A549 (cell line): ENCODE data around the gene BUD23.
"Not testable (repeated sequence)": the region's sequence is repeated elsewhere in the genome, so short reads cannot be mapped to it uniquely, and the experiment has no call there.

Experiments
- BHLHE40 ChIP-seq: IDR thresholded peaks from 2 replicates; pipeline ENCODE4 v1.6.1; 2012; ENCODE audit warnings: low read depth, low read length, inconsistent platforms
- EP300 ChIP-seq, 2 experiments: fragments of >200 bp; sonication (Bioruptor Twin); formaldehyde crosslinking; IDR thresholded peaks; 2 replicates in 1 of 2; 3 replicates in 1 of 2; pipeline ENCODE4 v1.6.1; 2016 to 2017
- ESRRA ChIP-seq: fragments of 150-350 bp; IDR thresholded peaks from 2 replicates; pipeline ENCODE4 v1.6.1; 2014; ENCODE audit warnings: mild to moderate bottlenecking, low read length, borderline replicate concordance
- JUNB ChIP-seq: fragments of >200 bp; sonication (Bioruptor Twin); formaldehyde crosslinking; IDR thresholded peaks from 2 replicates; pipeline ENCODE4 v1.6.1; 2016
- MYC ChIP-seq: IDR thresholded peaks from 2 replicates; pipeline ENCODE4 v1.6.1; 2012; ENCODE audit warnings: mild to moderate bottlenecking, inconsistent platforms, low read length, improper control_type of control experiment, borderline replicate concordance
- POLR2A ChIP-seq: IDR thresholded peaks from 2 replicates; pipeline ENCODE4 v1.6.1; 2012; ENCODE audit warnings: mild to moderate bottlenecking, low read length
- RCOR1 ChIP-seq: fragments of 150-350 bp; IDR thresholded peaks from 2 replicates; pipeline ENCODE4 v1.6.1; 2014; ENCODE audit warnings: antibody characterized with exemption, low read length, low read depth
- SMC3 ChIP-seq: fragments of >200 bp; sonication (Bioruptor Twin); formaldehyde crosslinking; IDR thresholded peaks from 3 replicates; pipeline ENCODE4 v1.6.1; 2018; ENCODE audit warnings: inconsistent platforms
- TFCP2L1 ChIP-seq: fragments of 250-450 bp; sonication (Bioruptor Pico); IDR thresholded peaks from 2 replicates; pipeline ENCODE4 v1.5.0; 2021; ENCODE audit warnings: mild to moderate bottlenecking
- TP53 ChIP-seq: fragments of 250-450 bp; sonication (Bioruptor Pico); IDR thresholded peaks from 2 replicates; pipeline ENCODE4 v1.5.0; 2021; ENCODE audit warnings: mild to moderate bottlenecking, moderate library complexity
- TF ChIP-seq, protein P1 (sequence below): fragments of >200 bp; sonication (Bioruptor Twin); formaldehyde crosslinking; IDR thresholded peaks from 3 replicates; pipeline ENCODE4 v1.5.1; 2016
- TF ChIP-seq, protein P2 (sequence below): IDR thresholded peaks from 2 replicates; pipeline ENCODE4 v1.6.1; 2012
- TF ChIP-seq, protein P3 (sequence below): IDR thresholded peaks from 2 replicates; pipeline ENCODE4 v1.6.1; 2012; ENCODE audit warnings: low read depth, borderline replicate concordance
- TF ChIP-seq, protein P4 (sequence below): fragments of 200-600 bp; sonication (generic); IDR thresholded peaks from 2 replicates; pipeline ENCODE4 v1.6.1; 2016; ENCODE audit warnings: antibody characterized with exemption, mild to moderate bottlenecking, moderate library complexity

DNA sequence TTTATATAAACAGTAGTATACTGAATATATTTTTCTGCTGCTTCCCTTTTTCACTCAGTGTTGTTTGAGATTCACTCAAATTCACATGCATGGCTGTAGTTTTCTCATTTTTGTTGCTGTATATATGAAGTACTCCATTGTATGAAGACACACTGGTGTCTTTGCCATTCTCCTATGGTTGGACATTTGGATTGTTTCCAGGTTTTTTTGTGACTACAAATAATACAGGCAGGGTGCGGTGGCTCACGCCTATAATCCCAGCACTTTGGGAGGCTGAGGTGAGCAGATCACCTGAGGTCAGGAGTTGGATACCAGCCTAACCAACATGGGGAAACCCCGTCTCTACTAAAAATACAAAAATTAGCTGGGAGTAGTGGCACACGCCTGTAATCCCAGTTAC, 22.8 kb upstream of the BUD23 start:
- TF ChIP-seq SMC3; TP53 (CRISPR knock-in tag); MYC; EP300 (IDR thresholded peaks at IDR 0.05); POLR2A; TFCP2L1 (CRISPR knock-in tag); RCOR1; JUNB; BHLHE40; ESRRA: not testable (repeated sequence)
- TF ChIP-seq, protein P1, sequence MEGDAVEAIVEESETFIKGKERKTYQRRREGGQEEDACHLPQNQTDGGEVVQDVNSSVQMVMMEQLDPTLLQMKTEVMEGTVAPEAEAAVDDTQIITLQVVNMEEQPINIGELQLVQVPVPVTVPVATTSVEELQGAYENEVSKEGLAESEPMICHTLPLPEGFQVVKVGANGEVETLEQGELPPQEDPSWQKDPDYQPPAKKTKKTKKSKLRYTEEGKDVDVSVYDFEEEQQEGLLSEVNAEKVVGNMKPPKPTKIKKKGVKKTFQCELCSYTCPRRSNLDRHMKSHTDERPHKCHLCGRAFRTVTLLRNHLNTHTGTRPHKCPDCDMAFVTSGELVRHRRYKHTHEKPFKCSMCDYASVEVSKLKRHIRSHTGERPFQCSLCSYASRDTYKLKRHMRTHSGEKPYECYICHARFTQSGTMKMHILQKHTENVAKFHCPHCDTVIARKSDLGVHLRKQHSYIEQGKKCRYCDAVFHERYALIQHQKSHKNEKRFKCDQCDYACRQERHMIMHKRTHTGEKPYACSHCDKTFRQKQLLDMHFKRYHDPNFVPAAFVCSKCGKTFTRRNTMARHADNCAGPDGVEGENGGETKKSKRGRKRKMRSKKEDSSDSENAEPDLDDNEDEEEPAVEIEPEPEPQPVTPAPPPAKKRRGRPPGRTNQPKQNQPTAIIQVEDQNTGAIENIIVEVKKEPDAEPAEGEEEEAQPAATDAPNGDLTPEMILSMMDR = not testable (repeated sequence)
- TF ChIP-seq, protein P2, sequence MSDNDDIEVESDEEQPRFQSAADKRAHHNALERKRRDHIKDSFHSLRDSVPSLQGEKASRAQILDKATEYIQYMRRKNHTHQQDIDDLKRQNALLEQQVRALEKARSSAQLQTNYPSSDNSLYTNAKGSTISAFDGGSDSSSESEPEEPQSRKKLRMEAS = not testable (repeated sequence)
- TF ChIP-seq, protein P3, sequence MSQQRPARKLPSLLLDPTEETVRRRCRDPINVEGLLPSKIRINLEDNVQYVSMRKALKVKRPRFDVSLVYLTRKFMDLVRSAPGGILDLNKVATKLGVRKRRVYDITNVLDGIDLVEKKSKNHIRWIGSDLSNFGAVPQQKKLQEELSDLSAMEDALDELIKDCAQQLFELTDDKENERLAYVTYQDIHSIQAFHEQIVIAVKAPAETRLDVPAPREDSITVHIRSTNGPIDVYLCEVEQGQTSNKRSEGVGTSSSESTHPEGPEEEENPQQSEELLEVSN = not testable (repeated sequence)
- TF ChIP-seq, protein P4, sequence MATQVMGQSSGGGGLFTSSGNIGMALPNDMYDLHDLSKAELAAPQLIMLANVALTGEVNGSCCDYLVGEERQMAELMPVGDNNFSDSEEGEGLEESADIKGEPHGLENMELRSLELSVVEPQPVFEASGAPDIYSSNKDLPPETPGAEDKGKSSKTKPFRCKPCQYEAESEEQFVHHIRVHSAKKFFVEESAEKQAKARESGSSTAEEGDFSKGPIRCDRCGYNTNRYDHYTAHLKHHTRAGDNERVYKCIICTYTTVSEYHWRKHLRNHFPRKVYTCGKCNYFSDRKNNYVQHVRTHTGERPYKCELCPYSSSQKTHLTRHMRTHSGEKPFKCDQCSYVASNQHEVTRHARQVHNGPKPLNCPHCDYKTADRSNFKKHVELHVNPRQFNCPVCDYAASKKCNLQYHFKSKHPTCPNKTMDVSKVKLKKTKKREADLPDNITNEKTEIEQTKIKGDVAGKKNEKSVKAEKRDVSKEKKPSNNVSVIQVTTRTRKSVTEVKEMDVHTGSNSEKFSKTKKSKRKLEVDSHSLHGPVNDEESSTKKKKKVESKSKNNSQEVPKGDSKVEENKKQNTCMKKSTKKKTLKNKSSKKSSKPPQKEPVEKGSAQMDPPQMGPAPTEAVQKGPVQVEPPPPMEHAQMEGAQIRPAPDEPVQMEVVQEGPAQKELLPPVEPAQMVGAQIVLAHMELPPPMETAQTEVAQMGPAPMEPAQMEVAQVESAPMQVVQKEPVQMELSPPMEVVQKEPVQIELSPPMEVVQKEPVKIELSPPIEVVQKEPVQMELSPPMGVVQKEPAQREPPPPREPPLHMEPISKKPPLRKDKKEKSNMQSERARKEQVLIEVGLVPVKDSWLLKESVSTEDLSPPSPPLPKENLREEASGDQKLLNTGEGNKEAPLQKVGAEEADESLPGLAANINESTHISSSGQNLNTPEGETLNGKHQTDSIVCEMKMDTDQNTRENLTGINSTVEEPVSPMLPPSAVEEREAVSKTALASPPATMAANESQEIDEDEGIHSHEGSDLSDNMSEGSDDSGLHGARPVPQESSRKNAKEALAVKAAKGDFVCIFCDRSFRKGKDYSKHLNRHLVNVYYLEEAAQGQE = not testable (repeated sequence)
